SJCRH30 (cell line): ENCODE results near the gene TMEM236. TPM values are rescaled to one million over a fixed set of nuclear protein-coding genes. Genes with fewer than 3 reads are reported as not detected.
A peak's percentile ranks its signal among the peaks of the same experiment; 100 is the strongest.

Experiments
- DNase-seq, 2 experiments: peaks; one replicate each; pipeline ENCODE4 v3.0.0-alpha.2; 2015 to 2020
- H3K27ac ChIP-seq: fragments of 250-450 bp; sonication (Bioruptor Pico); 2 replicates; pipeline ENCODE4 v1.5.1; 2020; ENCODE audit warnings: mild to moderate bottlenecking, moderate library complexity
- H3K27me3 ChIP-seq: fragments of 250-450 bp; sonication (Bioruptor Pico); 2 replicates; pipeline ENCODE4 v1.5.1; 2020; ENCODE audit warnings: mild to moderate bottlenecking, moderate library complexity
- H3K36me3 ChIP-seq: fragments of 250-450 bp; sonication (Bioruptor Pico); 2 replicates; pipeline ENCODE4 v1.5.1; 2020; ENCODE audit warnings: mild to moderate bottlenecking, moderate library complexity
- H3K4me1 ChIP-seq: fragments of 250-450 bp; sonication (Bioruptor Pico); 2 replicates; pipeline ENCODE4 v1.5.1; 2020; ENCODE audit warnings: mild to moderate bottlenecking, moderate library complexity
- H3K4me3 ChIP-seq: fragments of 250-450 bp; sonication (Bioruptor Pico); 2 replicates; pipeline ENCODE4 v1.5.1; 2020; ENCODE audit warnings: mild to moderate bottlenecking, moderate library complexity
- H3K9me3 ChIP-seq: fragments of 250-450 bp; sonication (Bioruptor Pico); replicated peaks from 2 replicates; pipeline ENCODE4 v1.5.1; 2020; ENCODE audit warnings: mild to moderate bottlenecking, moderate library complexity
- total RNA-seq: library from RNA; depleted of rRNA; stranded (reverse); fragments of >200 nt; shearing (Covaris generic); gene quantifications from 2 replicates; pipeline ENCODE4 v1.2.3, GENCODE V29; 2014

The TMEM236 gene
- total RNA-seq, 1 experiment from 2014 or later, result not detected

- H3K4me3 ChIP-seq, result no peak overlapping the region
- no peaks in the 10 kb centered on the region for H3K36me3 ChIP-seq
- H3K9me3 ChIP-seq, result no peaks in the 10 kb centered on the region
- no peak for DNase-seq
- no peaks in the 10 kb centered on the region for H3K27me3 ChIP-seq
- H3K4me1 ChIP-seq, result no peaks in the 10 kb centered on the region
- no peak overlapping the region for H3K27ac ChIP-seq
These were observed 37.4 kb downstream of the TMEM236 start for GRCh38 chr10:17789396-17789795.

GRCh38 chr10:17790651-17791050, 38.6 kb downstream of the TMEM236 start:
- H3K36me3 ChIP-seq, result no peaks in the 10 kb centered on the region
- H3K4me3 ChIP-seq, result no peak overlapping the region
- H3K9me3 ChIP-seq, result no peaks in the 10 kb centered on the region
- no peaks in the 10 kb centered on the region for H3K27me3 ChIP-seq
- H3K27ac ChIP-seq, result no peak overlapping the region
- H3K4me1 ChIP-seq, result no peaks in the 10 kb centered on the region
- DNase-seq, result no peak

DNA sequence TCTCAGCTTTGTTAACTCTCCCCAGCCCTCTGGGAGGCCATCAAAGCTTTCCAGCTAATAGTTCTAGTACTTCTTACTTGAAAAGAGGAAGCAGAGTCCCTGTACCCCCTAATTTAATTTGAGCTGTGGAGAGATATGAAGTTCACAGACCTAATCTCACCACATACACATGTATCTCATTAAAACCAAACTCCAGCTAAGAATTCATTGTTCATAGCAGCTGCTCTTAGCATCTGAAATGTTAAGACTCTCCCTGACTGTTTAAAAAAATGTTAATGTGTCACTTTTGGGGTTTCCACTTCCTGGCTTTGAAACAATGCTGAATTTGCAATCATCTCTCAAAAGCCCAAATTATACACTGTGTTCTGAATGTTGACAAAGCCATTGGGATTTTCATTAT, 41.0 kb downstream of the TMEM236 start:
- Histone ChIP-seq H3K9me3 (no peaks in the 10 kb centered on the region), H3K4me3 (no peak overlapping the region), H3K27me3 (no peaks in the 10 kb centered on the region), H3K27ac (no peak overlapping the region), H3K36me3 (no peaks in the 10 kb centered on the region), H3K4me1 (no peaks in the 10 kb centered on the region)
- no peak for DNase-seq

DNA sequence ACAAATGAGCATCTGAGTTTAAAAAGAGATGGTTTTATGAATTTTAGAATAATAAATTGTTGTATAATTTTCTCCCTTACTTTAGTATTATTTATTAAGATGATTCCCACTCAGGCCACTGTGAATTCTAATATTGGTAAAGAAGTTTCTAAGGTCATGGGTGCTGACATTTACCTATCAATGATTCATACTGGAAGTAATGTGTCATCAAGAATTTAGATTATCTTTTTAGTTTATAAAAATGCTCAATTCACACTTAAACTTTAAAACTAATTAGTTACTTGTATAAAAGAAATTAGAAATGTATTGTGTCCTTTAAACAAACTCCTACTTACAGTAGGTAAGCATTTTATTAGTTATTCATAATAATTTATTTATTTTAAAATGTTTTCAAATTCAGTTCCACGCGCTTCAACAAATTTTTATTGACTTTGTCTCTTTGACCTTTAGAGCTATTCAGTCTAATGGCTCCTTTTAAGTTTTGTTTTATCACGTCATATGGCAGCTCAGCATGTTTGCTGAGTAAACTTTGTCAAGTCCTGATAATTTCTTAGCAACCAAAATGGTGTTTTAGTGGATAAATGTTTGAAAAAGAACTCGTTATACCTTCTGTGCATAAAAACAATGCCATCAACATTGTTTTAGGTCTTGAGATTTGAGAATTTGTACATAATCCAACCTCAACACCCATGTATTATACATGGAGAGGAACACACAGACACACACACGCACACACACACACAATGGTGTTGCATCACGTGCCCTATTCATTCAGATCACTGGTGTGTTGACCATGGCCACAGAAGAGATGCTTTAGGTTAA, 42.0 kb downstream of the TMEM236 start:
- H3K36me3 ChIP-seq, result no peaks in the 10 kb centered on the region
- H3K4me3 ChIP-seq, result no peak overlapping the region
- no peaks in the 10 kb centered on the region for H3K4me1 ChIP-seq
- no peak overlapping the region for H3K27ac ChIP-seq
- no peaks in the 10 kb centered on the region for H3K9me3 ChIP-seq
- no peaks in the 10 kb centered on the region for H3K27me3 ChIP-seq
- no peak for DNase-seq

- H3K4me1 ChIP-seq, result no peaks in the 10 kb centered on the region
- no peaks in the 10 kb centered on the region for H3K27me3 ChIP-seq
- no peaks in the 10 kb centered on the region for H3K9me3 ChIP-seq
- no peak overlapping the region for H3K4me3 ChIP-seq
- no peaks in the 10 kb centered on the region for H3K36me3 ChIP-seq
- H3K27ac ChIP-seq, result no peak overlapping the region
- DNase-seq, result no peak
These were observed 43.1 kb downstream of the TMEM236 start for GRCh38 chr10:17795083-17795482.

GRCh38 chr10:17795813-17796594, 44.0 kb downstream of the TMEM236 start:
- Histone ChIP-seq H3K4me3 (no peak overlapping the region), H3K36me3 (no peaks in the 10 kb centered on the region), H3K27ac (no peak overlapping the region), H3K27me3 (no peaks in the 10 kb centered on the region), H3K9me3 (no peaks in the 10 kb centered on the region), H3K4me1 (no peaks in the 10 kb centered on the region)
- DNase-seq, result no peak

DNA sequence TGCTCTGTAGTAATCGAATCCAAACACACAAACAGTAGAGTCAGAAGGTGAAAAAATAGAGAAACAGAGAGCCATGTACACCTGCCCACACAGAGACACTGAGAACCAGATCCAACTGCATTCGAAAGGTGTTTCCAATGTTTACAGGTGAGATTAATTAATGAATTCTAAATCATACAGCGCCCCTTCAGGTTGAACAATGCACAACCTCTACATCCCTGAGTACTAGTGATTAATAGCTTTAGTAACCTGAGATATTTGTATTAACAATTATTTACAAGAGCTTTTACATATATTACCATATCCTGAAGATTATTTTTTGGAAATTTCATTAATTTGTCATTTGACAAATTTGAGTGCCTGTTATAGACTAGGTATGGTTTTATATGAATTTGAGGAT, 49.5 kb downstream of the TMEM236 start:
- Histone ChIP-seq H3K4me1 (no peaks in the 10 kb centered on the region), H3K36me3 (no peaks in the 10 kb centered on the region), H3K9me3 (no peaks in the 10 kb centered on the region), H3K27me3 (no peaks in the 10 kb centered on the region), H3K4me3 (no peak overlapping the region), H3K27ac (no peak overlapping the region)
- no peak for DNase-seq

- H3K9me3 ChIP-seq, result no peaks in the 10 kb centered on the region
- no peak for DNase-seq
- H3K27me3 ChIP-seq, result no peaks in the 10 kb centered on the region
- no peaks in the 10 kb centered on the region for H3K36me3 ChIP-seq
- H3K4me3 ChIP-seq, result no peak overlapping the region
- no peak overlapping the region for H3K27ac ChIP-seq
- no peaks in the 10 kb centered on the region for H3K4me1 ChIP-seq
These were observed 50.3 kb downstream of the TMEM236 start for GRCh38 chr10:17802350-17802749.

DNA sequence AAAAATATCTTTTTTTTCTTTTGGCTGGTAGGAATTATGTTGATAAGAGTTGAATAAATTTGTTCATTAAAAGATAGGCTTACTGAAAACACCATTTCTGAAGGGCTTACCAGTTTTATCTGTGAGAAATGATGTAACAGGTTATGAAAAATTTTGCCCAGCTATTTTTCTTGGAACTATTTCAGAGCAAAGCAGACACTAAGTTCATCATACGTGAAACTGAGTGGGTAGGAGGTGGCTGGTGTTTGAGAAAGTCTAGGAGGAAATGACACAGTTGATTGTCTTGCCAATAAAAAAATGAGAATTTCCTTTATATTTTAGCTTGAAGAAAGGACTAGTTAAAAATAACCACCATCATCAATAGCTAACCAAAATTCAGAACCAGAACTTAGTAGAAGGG, 51.0 kb downstream of the TMEM236 start:
- H3K27ac ChIP-seq, result no peak overlapping the region
- no peak overlapping the region for H3K4me3 ChIP-seq
- H3K9me3 ChIP-seq, result no peaks in the 10 kb centered on the region
- no peak for DNase-seq
- H3K36me3 ChIP-seq, result no peaks in the 10 kb centered on the region
- H3K27me3 ChIP-seq, result no peaks in the 10 kb centered on the region
- H3K4me1 ChIP-seq, result no peaks in the 10 kb centered on the region

GRCh38 chr10:17805330-17805729, 53.3 kb downstream of the TMEM236 start:
- H3K9me3 ChIP-seq, result no peaks in the 10 kb centered on the region
- H3K27ac ChIP-seq, result no peak overlapping the region
- no peaks in the 10 kb centered on the region for H3K27me3 ChIP-seq
- no peaks in the 10 kb centered on the region for H3K36me3 ChIP-seq
- H3K4me1 ChIP-seq, result no peaks in the 10 kb centered on the region
- H3K4me3 ChIP-seq, result no peak overlapping the region
- DNase-seq, result no peak

DNA sequence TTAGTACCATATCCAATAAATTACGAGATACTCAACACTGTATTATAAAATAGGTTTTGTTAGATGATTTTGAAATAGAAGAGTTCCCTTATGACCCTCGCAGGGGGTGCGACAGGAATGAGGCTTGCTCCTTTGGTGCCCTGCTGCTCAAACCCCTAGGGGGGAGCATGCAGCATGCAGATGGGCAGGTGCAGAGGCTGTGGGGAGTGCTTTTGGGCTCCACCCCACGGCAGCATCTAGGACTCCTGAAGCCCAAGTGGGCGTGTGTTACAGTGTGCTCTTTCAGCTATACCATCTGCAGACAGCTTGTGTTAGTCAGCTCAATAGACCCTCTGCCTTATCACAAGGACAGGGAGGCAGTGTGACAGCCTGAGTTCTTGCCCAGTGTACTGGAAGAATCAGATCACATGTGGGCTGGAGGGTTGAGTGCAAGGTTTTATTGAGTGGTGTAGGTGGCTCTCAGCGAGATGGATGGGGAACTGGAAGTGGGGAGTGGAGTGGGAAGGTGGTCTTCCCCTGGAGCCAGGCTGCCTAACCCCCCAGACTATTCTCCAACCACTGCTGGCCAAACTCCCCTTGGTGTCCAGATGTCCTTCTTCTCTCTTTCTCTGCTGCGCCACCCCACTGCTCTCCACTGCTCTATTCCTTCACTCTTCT, 54.0 kb downstream of the TMEM236 start:
- DNase-seq, result peak in 1 of 2 experiments; percentile 4
- Histone ChIP-seq H3K27ac (no peak overlapping the region), H3K27me3 (no peaks in the 10 kb centered on the region), H3K4me3 (no peak overlapping the region), H3K4me1 (no peaks in the 10 kb centered on the region), H3K36me3 (no peaks in the 10 kb centered on the region), H3K9me3 (no peaks in the 10 kb centered on the region)

GRCh38 chr10:17808971-17809841, 57.2 kb downstream of the TMEM236 start, which contains the start of gene MRC1:
Gene MRC1 (plus strand): TSS chr10:17809348. CDS start chr10:17809466, 118 bp downstream.
- H3K27me3 ChIP-seq, result no peaks in the 10 kb centered on the region
- no peaks in the 10 kb centered on the region for H3K9me3 ChIP-seq
- no peak within 1 kb of the TSS for H3K4me3 ChIP-seq
- H3K27ac ChIP-seq, result no peak within 1 kb of the TSS
- no peaks in the 10 kb centered on the region for H3K4me1 ChIP-seq
- no peaks in the 10 kb centered on the region for H3K36me3 ChIP-seq
- DNase-seq, result no peak

GRCh38 chr10:17811146-17811865, 59.3 kb downstream of the TMEM236 start:
- Histone ChIP-seq H3K36me3 (no peaks in the 10 kb centered on the region), H3K9me3 (no peaks in the 10 kb centered on the region), H3K27me3 (no peaks in the 10 kb centered on the region), H3K27ac (no peak overlapping the region), H3K4me1 (no peaks in the 10 kb centered on the region), H3K4me3 (no peak overlapping the region)
- DNase-seq, result no peak

DNA sequence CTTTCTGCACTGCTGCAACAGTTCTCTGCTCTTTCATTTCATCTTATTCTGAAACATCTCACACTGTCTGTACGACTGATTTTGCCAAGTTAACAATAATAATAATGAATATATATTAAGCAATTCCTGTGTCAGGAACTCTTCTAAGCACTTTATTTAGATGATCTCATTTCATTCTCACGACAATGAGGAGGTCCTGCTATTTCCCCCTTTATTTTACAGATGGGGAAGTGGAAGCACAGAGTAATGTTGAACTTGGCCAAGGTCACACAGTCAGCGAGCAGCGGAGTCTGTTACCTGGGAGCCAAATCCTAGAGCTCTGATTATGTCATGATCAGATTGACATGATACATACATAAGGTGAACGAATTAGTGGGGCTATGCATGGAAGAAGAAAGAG, 63.0 kb downstream of the TMEM236 start:
- DNase-seq, result no peak
- no peaks in the 10 kb centered on the region for H3K4me1 ChIP-seq

More for the DNA sequence above, 63.0 kb downstream of the TMEM236 start:
- H3K27me3 ChIP-seq, result no peaks in the 10 kb centered on the region
- no peaks in the 10 kb centered on the region for H3K9me3 ChIP-seq
- no peak overlapping the region for H3K27ac ChIP-seq
- no peaks in the 10 kb centered on the region for H3K36me3 ChIP-seq
- H3K4me3 ChIP-seq, result no peak overlapping the region
